Measurements from ENCODE around the gene RUNX2. TPM values are rescaled to one million over a fixed set of nuclear protein-coding genes. Genes with fewer than 3 reads are reported as not detected.

Gene RUNX2
- polyA plus RNA-seq, 1 donor = 2.5 TPM

DNA sequence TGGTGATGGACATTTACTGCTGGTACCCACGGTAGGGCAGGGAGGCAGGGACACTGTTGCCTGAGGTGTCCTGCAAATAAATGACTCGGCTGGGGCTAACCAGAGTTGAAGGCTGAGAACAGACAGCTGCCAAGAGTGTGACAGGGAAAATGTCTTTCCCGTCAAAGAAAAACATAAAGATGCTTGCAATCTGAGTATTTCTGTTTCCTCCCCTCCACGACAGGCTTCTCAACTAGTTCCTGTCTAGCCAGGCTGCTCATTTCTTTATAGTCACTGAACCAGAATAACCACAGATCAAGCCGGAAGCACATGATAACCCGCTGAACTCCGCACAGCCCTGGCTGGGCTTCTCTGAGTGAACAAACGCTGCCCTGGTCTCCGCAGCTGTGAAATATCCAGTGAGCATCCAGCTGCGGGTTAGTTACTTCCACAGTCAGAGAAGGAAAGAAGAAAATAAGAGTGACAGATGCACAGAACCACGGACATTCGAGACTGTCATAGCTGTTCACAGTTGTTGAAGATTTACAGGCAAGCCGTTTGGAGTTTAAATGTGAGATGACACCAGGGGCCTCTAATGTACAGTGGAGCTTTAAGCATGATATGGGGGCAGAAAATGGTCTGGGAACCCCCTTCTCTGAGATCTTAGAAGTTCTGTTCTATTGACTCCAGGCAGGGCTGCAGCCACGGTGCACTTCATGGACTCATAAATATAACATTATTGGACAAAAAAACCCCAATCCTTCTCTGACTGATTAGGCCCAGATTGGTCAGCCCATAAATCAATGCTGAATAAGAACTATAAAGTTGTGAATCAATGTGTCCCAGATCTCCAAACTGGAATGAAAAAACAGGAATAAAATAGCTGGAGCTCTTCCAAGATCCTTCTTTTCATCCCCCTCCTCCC lies 349.5 kb downstream of the RUNX2 start:
- peak; percentile 78 for DNase-seq

DNA sequence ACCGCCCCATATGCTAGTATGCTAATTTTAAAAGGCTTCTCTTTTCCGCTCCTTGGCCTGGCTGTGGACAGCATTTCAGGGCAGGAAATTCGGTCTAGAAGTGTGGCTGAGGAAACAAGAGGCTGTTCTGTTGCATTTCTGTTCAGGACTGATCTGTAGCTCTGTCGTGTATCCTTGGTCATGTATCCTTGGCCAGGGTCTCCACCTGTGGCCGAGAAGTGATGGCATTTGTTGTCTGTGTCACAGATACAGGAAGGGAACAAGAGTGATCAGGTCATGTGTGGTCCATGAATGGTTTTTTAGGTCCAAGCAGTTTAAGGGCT lies 350.1 kb downstream of the RUNX2 start:
- DNase-seq = no peak

DNA sequence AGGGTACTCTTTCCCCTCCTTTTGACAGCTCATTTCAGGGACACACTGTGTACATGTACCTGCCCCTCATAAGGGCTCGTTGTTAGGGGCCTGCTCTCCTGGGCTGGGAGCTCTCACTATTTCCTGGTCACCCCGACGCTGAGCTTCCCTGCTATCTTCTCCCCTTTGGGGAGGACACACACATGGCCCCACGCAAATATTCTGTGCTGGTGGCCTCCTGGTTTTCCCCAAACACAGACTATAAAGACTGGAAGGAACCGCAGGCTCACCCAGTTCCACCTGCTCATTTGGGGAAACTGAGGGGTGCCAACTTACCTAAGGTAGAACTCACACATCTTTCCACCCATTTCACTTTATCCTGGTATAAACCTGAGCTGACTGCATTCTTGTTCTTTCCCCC lies 351.0 kb downstream of the RUNX2 start:
- no peak for DNase-seq

DNA sequence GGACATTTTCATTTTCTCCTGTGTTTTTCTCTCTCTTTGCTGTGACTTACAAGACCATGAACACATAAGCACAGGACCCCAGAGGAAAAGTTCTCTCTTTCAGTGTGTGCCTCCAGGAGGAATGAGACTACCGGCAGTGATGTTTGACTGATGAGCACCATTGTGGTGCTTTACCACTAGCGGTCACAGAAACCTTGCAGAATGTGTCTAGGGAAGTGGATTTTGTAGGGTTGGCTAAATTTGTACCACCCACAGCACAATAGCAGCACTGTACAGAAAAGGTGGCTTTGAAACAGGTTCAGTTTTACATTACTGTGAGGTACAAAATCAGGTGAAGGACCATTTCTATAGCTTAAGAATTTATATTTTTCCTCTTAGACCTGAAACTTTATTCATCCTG lies 351.5 kb downstream of the RUNX2 start:
- DNase-seq = no peak

DNA sequence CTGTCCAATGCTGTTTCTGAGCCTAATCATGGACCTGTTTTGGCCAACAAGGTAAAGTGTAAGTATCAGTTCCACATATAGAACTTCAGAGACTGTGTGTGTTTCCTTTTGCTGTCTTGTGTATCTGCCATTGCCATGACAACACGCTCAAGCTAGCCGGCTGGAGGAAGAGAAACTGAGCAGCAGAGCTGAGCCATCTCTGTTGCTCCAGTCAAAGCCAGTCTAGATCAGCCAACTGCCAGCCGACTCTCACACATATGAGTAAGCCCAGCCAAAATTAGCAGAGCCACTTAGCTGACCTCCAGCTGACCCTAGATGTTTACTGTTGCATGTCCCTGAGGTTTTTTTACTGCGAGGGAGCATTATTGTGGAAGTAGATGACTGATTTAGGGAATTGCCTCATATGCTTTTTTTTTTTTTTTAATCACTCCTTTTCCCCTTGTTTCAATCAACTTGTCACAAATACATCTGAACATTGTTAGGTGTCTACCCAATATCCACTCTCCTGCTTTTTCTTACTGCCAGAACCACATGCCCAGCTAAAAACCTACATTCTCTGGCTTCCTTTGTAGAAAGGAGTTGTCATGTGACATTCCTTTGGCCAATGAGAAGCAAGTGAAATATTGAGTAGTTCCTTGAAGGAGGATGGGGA lies 353.9 kb downstream of the RUNX2 start:
- no peak for DNase-seq

DNA sequence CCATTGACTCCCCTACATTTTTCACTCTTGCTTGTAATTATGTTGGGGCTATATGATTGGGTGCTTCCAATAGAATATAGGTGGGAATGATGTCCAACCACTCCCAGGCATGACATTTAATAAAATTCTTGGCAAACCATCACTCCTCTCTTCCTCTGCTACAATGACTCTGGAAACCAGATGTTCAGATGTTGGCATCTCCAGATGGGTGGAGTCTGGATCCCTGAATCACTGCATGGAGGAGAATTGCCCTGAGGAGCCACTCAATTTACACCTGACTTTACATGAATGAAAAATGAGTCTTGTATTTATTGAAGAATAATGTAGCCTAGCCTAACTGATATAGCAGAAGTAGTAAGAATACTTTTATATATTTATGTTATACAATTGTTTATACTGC lies 356.3 kb downstream of the RUNX2 start:
- no peak for DNase-seq

DNA sequence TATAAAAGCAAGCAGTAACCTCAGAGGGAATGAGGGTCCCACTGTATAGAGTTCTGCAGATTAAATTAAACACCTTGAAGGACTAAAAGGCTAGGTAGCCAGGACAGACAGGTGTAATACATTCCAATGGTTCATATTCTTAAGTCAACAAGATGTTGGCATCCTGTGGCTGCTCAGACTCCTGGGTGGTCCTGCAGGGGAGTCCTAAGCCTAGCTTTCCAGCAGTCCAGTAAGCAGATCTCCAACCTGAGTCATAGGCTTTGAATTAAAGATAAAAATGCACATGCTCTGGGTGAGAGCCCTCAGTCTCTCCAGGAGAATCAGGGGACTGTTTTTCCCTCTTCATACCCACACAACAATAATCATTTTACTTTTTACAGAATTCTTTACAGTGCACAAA lies 356.9 kb downstream of the RUNX2 start:
- DNase-seq = no peak

DNA sequence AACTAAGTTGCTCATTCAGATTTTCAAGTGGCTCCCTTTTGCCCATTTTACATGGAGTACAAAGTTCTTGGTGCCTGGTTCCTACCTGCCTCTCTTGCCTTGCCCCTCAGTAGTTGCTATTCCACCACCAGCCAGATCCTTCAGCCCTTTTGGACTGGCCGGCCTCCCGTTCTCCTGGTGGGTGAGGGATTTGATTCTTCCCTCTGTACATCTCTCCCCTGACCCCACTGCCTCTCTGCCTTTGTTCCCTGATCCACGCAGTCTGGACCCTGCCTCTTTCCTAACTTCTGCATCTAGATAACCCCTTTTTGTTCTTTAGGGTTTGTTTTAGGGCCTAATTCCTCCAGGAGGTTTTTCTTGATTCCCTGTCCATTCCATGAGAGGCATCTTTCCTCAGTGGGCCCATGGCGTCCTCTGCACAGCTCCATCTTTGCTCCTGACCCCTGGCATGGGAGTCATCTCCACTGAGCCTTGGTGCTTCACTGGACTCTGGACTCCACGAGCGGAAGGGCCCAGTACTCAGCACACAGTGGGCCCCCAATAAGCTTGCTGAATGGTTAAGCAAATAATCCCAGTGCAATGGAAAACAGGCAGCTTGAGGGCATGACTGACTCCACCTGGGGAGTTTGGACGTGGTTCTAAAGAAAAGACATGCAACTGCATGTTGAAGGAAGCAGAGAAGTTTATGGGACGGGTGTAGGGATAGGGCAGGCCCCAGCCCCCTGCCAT lies 358.9 kb downstream of the RUNX2 start:
- DNase-seq = no peak

DNA sequence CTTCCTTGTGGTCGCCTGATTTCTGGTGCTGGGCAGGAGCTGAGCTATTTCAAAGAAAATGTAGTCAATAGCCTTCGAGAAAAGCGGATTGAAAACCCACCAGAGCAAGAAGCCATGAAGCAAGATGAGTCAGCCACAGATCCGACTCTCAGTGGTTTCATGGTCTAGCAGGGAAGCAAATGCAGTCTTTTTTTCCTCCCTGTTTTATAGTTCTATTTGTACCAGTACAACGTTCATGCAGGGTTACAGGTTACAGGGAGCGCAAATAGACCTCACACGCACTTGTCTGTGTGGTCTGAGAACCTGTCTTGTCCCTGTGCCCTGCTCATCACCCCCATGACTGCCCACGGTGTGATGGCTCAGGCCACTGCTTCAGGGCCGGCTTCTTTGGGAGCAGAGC lies 359.4 kb downstream of the RUNX2 start:
- no peak for DNase-seq

DNA sequence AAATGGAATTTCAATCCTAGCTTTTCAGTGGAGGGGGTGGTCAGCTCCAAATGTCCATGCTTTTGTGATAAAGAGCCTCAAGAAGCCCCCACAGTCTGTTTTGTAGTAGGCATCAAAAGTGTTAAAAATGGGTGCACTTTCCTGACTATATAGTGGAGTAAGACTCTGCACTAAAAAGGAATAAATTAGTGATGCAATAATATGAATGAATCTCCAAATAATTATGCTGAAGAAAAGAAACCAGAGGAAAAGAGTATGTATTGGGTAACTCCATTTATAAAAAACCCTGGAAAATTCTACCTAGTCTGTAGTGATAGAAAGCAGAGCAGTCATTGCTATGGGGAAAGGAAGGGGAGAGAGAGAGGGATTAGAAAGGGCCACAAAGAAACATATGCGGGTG lies 360.1 kb downstream of the RUNX2 start:
- no peak for DNase-seq

DNA sequence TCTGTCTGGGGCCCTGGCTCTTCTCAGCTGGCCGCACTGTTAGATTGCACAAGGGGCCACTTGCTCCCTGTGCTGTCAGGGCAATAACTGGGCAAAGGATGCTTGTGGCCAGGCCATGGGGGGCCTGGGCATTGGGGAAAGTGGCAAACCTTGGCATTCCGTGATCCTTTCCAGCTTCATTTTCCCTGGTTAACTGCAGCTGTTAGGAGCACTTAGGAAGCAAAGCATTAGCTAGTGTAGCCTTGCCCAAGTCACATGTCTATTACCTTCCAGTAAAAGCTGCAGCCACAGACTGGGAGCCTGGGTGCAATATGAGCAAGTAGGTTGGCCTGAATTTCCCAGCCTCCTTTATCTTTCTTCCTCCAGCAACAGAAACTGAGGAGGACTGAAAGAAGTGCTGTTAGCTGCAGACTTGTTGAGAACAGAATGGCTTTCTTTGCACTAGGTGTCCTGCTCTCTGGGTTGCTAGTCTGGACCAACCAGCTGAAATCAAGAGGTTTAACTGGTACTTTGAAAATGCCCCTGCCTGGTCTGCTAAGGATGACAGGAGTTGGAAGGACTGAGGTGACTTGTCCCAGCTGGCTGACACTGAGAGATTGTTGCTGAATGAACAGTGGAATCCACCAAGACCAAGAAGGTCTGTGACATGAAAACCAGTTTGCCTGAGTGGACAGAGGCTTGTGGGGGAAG lies 361.9 kb downstream of the RUNX2 start:
- no peak for DNase-seq

DNA sequence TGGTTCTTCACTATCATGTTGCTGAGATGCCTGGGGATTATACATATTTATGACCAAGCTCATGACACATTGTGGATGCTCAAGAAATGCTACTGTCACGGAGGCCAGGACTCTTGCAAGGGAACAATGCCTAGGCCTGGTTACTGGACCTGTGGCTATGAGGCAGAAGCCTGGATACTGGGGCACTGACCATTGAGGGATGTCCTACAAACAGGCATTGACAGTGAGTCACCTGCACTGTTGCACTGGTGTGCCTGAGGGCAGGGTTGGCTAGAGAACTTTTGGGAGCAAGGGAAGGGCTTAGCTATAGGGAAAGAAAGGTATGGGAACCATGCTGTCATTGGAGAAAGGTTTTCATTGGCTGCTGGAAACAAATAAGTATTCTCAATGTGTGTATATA lies 362.7 kb downstream of the RUNX2 start:
- no peak for DNase-seq

DNA sequence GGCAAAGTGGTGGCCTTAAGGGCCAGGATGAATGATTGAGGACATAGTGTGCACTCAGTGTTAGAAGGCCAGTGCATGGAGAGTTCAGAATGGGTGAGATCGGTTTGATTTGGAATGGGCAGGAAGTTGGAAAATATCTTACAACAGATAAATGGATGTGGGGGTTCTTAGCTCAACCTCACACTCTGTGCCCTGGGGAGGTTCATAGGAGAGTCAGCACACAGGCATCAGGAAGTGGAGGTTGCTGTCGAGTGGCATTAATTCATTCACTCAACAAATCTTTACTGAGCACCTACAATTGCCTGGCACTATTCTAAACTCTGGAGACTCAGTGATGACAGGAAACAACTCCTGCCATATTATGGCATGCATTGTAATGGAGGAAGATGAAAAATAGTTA lies 363.3 kb downstream of the RUNX2 start:
- no peak for DNase-seq

DNA sequence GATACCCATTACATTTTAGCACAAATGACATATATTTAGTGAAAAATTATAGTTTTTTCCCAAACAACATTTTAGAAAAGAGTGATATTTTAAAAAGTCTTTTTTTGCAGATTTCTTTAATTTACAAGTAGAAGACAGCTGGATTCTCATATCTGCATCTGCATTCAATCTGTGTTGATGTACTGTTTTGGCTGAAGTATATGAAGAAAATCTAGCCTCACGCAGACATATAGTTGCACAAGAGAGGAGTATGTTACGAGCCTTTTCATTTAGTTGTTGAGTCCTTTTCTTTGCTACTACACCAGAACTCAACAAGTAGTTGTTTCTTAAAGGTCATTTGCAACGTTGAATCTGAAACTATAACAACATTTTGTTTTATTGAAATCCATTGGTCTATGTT lies 363.9 kb downstream of the RUNX2 start:
- DNase-seq = no peak

DNA sequence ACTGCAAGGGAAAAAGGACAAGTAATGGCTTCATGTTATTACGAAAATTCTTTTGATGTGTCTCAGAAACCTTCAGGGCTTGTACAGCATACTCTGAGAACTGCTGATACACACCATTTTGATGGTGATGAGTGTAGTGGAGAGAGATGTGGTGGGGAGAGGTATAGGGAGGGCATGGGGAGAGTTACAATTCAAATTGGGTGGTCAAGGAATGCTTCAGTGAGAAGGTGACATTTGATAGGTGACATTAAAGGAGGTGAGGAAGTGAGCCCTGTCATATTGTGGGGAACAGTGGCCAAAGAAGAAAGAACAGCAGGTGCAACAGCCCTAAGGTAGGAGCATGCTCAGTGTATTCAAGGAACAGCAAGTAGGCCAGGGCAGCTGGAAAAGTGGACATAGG lies 368.6 kb downstream of the RUNX2 start:
- DNase-seq = no peak

DNA sequence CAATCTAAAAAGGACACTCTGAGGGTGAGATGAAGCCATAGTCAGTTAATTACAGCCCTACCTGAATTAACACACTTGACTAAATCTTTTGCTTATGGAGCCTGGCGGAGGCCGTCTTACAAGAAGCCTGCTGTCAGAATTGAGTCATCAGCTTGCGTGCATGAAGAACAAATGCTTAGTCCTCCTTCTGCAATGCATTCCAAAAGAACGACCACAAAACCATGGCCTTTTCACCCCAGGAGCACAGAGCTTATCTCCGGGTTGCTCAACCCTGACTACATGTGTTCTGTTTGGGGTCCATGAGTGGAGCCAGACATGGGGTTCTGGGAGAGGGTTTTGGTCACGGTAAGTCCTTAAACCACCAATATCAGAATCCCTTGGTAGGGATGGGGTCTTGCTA lies 369.5 kb downstream of the RUNX2 start:
- DNase-seq = no peak

DNA sequence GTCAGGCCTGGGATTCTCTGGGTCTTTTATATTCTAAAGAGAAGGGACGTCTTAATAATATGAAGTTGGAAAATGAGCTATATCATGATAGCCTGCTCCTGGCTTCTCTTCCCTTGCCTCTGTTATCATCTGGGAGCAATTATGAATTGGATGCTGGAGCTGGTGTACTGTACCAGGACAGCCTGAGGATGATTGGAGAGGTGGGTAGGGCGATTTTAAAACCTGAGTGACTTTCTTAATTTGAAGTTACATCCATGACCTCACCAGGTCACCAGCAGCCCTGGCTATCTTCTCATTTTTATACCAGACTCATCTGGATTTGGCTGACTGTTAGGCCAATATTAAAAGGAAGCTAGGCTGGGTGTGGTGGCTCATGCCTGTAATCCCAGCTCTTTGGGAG lies 369.9 kb downstream of the RUNX2 start:
- DNase-seq = no peak

DNA sequence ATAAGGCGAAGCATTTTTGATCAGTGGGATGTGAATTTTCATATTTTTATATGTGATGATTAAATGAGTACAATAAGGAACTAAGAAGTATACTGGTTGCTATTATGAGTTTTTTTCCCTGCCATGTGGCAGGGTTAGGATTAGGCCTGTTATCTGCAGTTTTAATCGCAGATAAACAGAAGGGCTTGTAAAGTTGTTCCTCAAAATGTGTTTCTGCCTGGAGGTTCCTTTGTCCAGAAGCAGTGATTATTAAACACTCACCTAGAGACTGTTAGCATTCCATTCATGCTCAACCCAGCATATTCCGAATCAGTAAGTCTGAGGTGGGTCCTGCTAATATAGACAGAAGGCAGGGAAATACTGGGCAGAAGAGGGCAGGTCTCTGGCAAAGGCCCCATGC lies 371.5 kb downstream of the RUNX2 start:
- no peak for DNase-seq

DNA sequence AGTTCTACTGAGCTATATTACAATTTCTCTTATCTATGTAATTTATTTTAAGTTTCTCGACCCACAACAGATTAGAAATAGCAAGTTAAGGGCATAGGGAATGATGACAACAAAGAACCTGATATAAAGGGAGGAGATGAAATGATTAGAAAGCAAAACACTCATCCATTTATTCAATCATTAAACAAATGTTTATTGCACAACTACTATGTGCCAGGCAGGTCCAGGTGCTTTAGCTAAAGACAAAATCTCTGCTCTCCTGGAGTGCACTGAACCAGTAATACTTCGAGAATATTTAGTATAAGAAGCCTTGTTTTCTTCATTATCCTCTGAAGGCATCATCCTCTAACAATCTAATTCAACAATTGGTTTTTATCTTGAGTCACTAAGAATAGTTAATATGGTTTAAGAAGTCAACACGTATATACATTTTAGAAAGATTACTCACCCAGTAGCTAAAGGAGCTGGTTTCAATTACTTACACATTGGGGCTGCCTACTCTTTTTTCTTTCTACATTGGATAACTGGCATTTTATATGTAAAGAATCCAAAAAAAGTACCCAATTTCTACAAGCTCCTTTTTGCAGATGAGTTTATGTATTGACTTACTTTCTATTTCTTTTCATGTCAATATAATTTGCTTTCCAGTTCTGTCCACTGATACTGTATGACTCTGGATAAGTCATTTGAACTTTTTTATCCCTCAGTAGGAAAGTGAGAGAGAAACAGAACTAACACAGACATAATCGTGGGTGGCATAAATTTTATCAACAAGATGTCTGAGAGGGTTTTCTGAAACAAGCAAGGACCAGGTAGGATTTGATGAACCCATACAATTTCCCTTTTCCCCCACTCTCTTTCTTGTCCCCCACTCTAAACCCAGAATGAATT lies 375.0 kb downstream of the RUNX2 start:
- DNase-seq = no peak

DNA sequence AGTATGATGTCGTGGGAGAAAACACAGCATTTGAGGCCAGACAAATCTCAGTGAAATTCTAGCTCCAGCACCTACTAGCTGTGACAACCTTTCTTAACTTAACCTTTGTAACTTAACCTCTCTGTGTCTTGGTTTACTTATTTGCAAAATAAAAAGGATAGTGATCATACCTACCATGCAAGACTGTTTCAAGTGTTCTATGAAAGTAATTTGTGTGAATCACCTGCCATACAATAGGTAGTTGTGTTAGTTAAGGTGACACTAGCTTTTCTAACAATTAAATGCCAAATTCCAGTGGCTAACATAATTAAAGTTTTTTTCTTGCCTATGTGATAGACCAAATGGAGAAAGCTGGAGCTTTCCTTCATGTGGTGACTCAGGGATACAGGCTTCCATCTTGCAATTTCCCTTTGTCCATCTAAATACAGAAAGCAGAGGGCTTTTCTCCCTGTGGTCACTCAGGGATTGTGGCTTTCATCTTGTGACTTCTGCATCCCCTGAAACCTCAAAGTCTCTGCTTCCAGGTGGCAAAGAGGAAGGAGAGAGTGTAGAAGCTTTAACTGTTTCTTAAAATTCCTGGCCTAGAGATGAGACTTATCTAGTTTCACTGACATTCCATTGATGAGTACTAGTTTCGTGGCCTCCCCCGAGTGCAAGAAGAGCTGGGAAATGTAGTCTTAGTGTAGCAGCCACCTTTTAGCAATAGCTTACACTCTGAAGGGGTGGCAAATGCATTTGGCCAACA lies 376.1 kb downstream of the RUNX2 start:
- no peak for DNase-seq
